Glutamatergic neuron (in vitro differentiated cells): Measurements from ENCODE around the gene PRKD2. TPM values are rescaled to one million over a fixed set of nuclear protein-coding genes. Genes with fewer than 3 reads are reported as not detected.

ENCODE experiments used
- DNase-seq: peaks from one replicate; pipeline ENCODE4 v3.0.0; 2022
- H3K27ac Mint-ChIP-seq: one replicate; pipeline ENCODE4 v1.8.0; 2020; ENCODE audit warnings: mild to moderate bottlenecking, mixed read lengths, inconsistent platforms; ENCODE audit not compliant: unreplicated experiment
- H3K27me3 Mint-ChIP-seq: one replicate; pipeline ENCODE4 v1.8.0; 2020; ENCODE audit warnings: mild to moderate bottlenecking, moderate library complexity, mixed read lengths, inconsistent platforms; ENCODE audit not compliant: unreplicated experiment
- H3K36me3 Mint-ChIP-seq: one replicate; pipeline ENCODE4 v1.8.0; 2020; ENCODE audit warnings: mild to moderate bottlenecking, mixed read lengths, inconsistent platforms; ENCODE audit not compliant: unreplicated experiment
- H3K4me1 Mint-ChIP-seq: one replicate; pipeline ENCODE4 v1.8.0; 2020; ENCODE audit warnings: mild to moderate bottlenecking, low read depth, mixed read lengths, inconsistent platforms; ENCODE audit not compliant: unreplicated experiment
- H3K4me3 Mint-ChIP-seq: one replicate; pipeline ENCODE4 v1.8.0; 2020; ENCODE audit warnings: mild to moderate bottlenecking, mixed read lengths, inconsistent platforms; ENCODE audit not compliant: unreplicated experiment
- H3K9me3 Mint-ChIP-seq: one replicate; pipeline ENCODE4 v1.8.0; 2020; ENCODE audit warnings: mild to moderate bottlenecking, moderate library complexity, mixed read lengths, inconsistent platforms; ENCODE audit not compliant: unreplicated experiment
- total RNA-seq: library from RNA; stranded (reverse); fragmentation: NEBNext Ultra II Directional; extraction: Animal tissue kit (Norgen Biotek cat#: 25700); gene quantifications from one replicate; pipeline ENCODE4 v1.2.1, GENCODE V29; 2021; ENCODE audit not compliant: unreplicated experiment
- TF ChIP-seq, protein P1 (sequence below): fragments of 200-600 bp; sonication (generic); IDR thresholded peaks from one replicate; pipeline ENCODE4 v1.5.0; 2021; ENCODE audit not compliant: partially characterized antibody, unreplicated experiment

PRKD2 gene
- total RNA-seq, 1 donor from 2014 or later = 54.7 TPM

- Mint-ChIP-seq H3K4me3 (peak overlapping the region; percentile 25), H3K36me3 (no peaks in the 10 kb centered on the region), H3K4me1 (peaks cover 21% of the 10 kb centered on the region), H3K27me3 (peaks cover 16% of the 10 kb centered on the region), H3K9me3 (peaks cover 3% of the 10 kb centered on the region), H3K27ac (peak overlapping the region; percentile 3)
- no peak for DNase-seq
- TF ChIP-seq, protein P1, sequence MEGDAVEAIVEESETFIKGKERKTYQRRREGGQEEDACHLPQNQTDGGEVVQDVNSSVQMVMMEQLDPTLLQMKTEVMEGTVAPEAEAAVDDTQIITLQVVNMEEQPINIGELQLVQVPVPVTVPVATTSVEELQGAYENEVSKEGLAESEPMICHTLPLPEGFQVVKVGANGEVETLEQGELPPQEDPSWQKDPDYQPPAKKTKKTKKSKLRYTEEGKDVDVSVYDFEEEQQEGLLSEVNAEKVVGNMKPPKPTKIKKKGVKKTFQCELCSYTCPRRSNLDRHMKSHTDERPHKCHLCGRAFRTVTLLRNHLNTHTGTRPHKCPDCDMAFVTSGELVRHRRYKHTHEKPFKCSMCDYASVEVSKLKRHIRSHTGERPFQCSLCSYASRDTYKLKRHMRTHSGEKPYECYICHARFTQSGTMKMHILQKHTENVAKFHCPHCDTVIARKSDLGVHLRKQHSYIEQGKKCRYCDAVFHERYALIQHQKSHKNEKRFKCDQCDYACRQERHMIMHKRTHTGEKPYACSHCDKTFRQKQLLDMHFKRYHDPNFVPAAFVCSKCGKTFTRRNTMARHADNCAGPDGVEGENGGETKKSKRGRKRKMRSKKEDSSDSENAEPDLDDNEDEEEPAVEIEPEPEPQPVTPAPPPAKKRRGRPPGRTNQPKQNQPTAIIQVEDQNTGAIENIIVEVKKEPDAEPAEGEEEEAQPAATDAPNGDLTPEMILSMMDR = no peak
Observed at GRCh38 chr19:46733690-46734292, 16.9 kb upstream of the PRKD2 start.

GRCh38 chr19:46732966-46733689 is 16.2 kb upstream of the PRKD2 start:
- Mint-ChIP-seq H3K4me1 (peaks cover 25% of the 10 kb centered on the region), H3K4me3 (no peak overlapping the region), H3K27me3 (peaks cover 16% of the 10 kb centered on the region), H3K36me3 (no peaks in the 10 kb centered on the region), H3K27ac (no peak overlapping the region), H3K9me3 (peaks cover 3% of the 10 kb centered on the region)
- no peak for DNase-seq
- TF ChIP-seq, protein P1 = no peak

DNA sequence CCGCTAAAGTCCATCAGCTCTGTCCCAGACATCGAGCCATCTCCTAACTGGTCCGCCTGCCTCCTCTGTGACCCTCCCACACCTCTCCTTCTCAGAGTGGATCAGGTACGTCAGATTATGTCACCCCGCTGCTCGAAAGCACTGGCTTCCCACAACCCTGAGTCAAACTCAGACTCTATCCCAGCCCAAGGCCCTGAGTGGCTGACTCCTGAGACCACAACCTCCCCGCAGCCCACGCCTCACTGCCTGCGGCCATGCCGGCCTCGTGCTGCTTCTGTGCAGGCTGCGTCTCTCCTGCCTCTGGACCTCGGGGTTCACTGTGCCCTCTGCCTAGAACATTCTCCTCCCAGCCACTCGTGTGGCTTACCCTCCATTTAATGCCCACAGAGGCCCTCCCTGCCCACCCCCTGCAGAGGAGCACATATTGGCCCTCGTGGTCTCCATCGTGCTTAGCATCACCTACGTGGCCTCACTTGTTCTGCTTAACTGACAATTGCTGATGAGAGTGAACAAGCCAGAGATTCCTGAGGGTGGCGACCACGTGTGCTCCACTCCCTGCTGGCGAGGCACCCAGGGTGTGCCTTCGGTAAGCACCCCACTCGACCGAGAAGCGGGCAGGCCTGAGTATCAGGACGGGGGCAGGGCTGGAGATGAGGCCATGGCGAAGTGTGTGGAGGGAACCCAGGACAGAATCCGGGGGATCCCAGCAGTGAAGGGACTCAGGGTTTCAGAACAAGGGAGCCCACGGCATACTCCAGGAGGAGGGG is 15.4 kb upstream of the PRKD2 start:
- Mint-ChIP-seq H3K9me3 (peaks cover 5% of the 10 kb centered on the region), H3K27ac (peak overlapping the region; percentile 23), H3K4me3 (peak overlapping the region; percentile 67), H3K27me3 (peaks cover 16% of the 10 kb centered on the region), H3K4me1 (peaks cover 25% of the 10 kb centered on the region), H3K36me3 (no peaks in the 10 kb centered on the region)
- TF ChIP-seq, protein P1 = no peak
- no peak for DNase-seq

GRCh38 chr19:46731584-46731983 is 14.7 kb upstream of the PRKD2 start:
- Mint-ChIP-seq H3K27me3 (peaks cover 19% of the 10 kb centered on the region), H3K4me1 (peaks cover 29% of the 10 kb centered on the region), H3K27ac (peak overlapping the region; percentile 23), H3K4me3 (peak overlapping the region; percentile 67), H3K9me3 (peaks cover 8% of the 10 kb centered on the region), H3K36me3 (no peaks in the 10 kb centered on the region)
- TF ChIP-seq, protein P1 = no peak
- DNase-seq = no peak
